Body of pancreas (tissue), 4 donors: ENCODE measurements around the gene LGALS4.
"Not testable (repeated sequence)": the region's sequence is repeated elsewhere in the genome, so short reads cannot be mapped to it uniquely, and the experiment has no call there.

Source experiments
- POLR2A ChIP-seq, 3 donors: fragments of 450-650 bp; IDR thresholded peaks; one replicate each; pipeline ENCODE4 v1.6.1; 2016; ENCODE audit warnings: antibody characterized with exemption in 3 of 3, mild to moderate bottlenecking in 2 of 3
- TF ChIP-seq, protein P1 (sequence below), 7 experiments: fragments of 450-650 bp in 4 of 7; fragments of 200-600 bp in 3 of 7; sonication (generic) in 3 of 7; IDR thresholded peaks; one replicate each; pipeline ENCODE4 v1.5.1; 2016 to 2019; ENCODE audit warnings: antibody characterized with exemption in 7 of 7

GRCh38 chr19:38825936-38826335 is 13.2 kb upstream of the LGALS4 start:
- TF ChIP-seq, protein P1, sequence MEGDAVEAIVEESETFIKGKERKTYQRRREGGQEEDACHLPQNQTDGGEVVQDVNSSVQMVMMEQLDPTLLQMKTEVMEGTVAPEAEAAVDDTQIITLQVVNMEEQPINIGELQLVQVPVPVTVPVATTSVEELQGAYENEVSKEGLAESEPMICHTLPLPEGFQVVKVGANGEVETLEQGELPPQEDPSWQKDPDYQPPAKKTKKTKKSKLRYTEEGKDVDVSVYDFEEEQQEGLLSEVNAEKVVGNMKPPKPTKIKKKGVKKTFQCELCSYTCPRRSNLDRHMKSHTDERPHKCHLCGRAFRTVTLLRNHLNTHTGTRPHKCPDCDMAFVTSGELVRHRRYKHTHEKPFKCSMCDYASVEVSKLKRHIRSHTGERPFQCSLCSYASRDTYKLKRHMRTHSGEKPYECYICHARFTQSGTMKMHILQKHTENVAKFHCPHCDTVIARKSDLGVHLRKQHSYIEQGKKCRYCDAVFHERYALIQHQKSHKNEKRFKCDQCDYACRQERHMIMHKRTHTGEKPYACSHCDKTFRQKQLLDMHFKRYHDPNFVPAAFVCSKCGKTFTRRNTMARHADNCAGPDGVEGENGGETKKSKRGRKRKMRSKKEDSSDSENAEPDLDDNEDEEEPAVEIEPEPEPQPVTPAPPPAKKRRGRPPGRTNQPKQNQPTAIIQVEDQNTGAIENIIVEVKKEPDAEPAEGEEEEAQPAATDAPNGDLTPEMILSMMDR (IDR thresholded peaks at IDR 0.05): not testable (repeated sequence)
- not testable (repeated sequence) for TF ChIP-seq POLR2A (IDR thresholded peaks at IDR 0.05)
